IPS DF 4.7 (cell line): ENCODE data around the gene TMEM141.
"Not testable (repeated sequence)": the region's sequence is repeated elsewhere in the genome, so short reads cannot be mapped to it uniquely, and the experiment has no call there.

Experiments used
- DNase-seq: peaks from one replicate; pipeline ENCODE4 v3.0.0-alpha.2; 2013; ENCODE audit warnings: low spot score; ENCODE audit errors: extremely low read depth

Gene TMEM141

GRCh38 chr9:136794281-136794999 lies 3.3 kb downstream of the TMEM141 start:
- DNase-seq = no peak

GRCh38 chr9:136795000-136795348 lies 3.8 kb downstream of the TMEM141 start:
- DNase-seq = no peak

GRCh38 chr9:136796238-136796774 lies 5.2 kb downstream of the TMEM141 start, which contains the start of gene CCDC183:
Gene CCDC183 (plus strand): TSS chr9:136796338. CDS start chr9:136796398, 60 bp downstream.
- no peak for DNase-seq

- not testable (repeated sequence) for DNase-seq
Measured at GRCh38 chr9:136796775-136797347, 5.7 kb downstream of the TMEM141 start.

GRCh38 chr9:136798708-136799078 lies 7.5 kb downstream of the TMEM141 start:
- DNase-seq = no peak

- DNase-seq = no peak
Measured at GRCh38 chr9:136799079-136799853, 8.1 kb downstream of the TMEM141 start.

- DNase-seq = no peak
Measured at GRCh38 chr9:136799854-136800657, 8.9 kb downstream of the TMEM141 start.

GRCh38 chr9:136802321-136802720 lies 11.2 kb downstream of the TMEM141 start:
- no peak for DNase-seq

- not testable (repeated sequence) for DNase-seq
Measured at GRCh38 chr9:136803009-136803550, 11.9 kb downstream of the TMEM141 start.

GRCh38 chr9:136803551-136804508 lies 12.7 kb downstream of the TMEM141 start:
- no peak for DNase-seq

GRCh38 chr9:136804509-136805206 lies 13.5 kb downstream of the TMEM141 start:
- DNase-seq = no peak

- DNase-seq = no peak
Measured at GRCh38 chr9:136805207-136805740, 14.1 kb downstream of the TMEM141 start.

GRCh38 chr9:136806067-136806466 lies 14.9 kb downstream of the TMEM141 start:
- DNase-seq = no peak

GRCh38 chr9:136806631-136807201 lies 15.6 kb downstream of the TMEM141 start:
- DNase-seq = no peak

- no peak for DNase-seq
Measured at GRCh38 chr9:136807281-136808074, 16.3 kb downstream of the TMEM141 start, which contains the start of gene RABL6. Gene RABL6 (plus strand): TSS chr9:136807948. CDS start chr9:136808197, 249 bp downstream.

- no peak for DNase-seq
Measured at GRCh38 chr9:136808075-136808805, 17.1 kb downstream of the TMEM141 start.

- DNase-seq = no peak
Measured at GRCh38 chr9:136808806-136809158, 17.6 kb downstream of the TMEM141 start.
